ENCODE results near the gene UNC79.

- TF ChIP-seq CTCF (IDR thresholded peaks at IDR 0.05) (peak; percentile 40), EZH2 (IDR thresholded peaks at IDR 0.05) (no peak), EZH2phosphoT487 (IDR thresholded peaks at IDR 0.05) (no peak)
These were observed 260.5 kb downstream of the UNC79 start for GRCh38 chr14:93691042-93691780.
